HG03520 (cell line): ENCODE measurements around the gene TBC1D10A.
"Not testable (repeated sequence)": the region's sequence is repeated elsewhere in the genome, so short reads cannot be mapped to it uniquely, and the experiment has no call there.

Experiments used
- ATAC-seq: cut with Tn5 transposase; IDR thresholded peaks from one replicate; pipeline ENCODE4 v1.9.1; 2021; ENCODE audit warnings: mild to moderate bottlenecking, moderate library complexity; ENCODE audit not compliant: unreplicated experiment

Gene TBC1D10A

DNA sequence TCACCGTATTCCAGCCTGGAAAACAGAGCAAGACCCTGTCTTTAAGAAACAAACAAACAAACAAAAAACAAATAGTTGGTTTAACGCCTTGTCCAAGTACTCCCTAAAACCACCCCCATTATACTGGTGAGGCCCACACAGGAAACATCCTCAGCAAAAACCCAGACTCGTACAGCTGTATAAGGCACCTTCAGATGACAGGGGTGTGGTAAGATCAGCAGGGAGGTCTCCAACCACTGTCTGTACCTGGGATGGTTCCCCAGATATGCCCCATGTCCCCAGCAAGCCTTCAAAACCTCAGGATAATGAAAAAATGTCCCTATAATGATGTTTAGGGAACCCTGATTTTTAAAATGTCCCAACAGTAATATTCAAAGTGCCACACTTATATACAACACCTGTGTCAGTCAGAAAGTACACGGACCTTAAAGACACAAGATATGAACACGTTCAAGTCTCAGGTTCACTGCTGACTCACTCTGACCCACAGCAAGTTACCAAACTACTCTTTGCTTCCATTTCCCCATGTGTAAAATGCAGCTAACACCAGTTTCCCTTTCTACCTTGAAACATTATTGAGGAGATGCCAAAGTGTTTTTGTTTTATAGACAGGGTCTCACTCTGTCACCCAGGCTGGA lies 20.6 kb upstream of the TBC1D10A start:
- no peak for ATAC-seq

DNA sequence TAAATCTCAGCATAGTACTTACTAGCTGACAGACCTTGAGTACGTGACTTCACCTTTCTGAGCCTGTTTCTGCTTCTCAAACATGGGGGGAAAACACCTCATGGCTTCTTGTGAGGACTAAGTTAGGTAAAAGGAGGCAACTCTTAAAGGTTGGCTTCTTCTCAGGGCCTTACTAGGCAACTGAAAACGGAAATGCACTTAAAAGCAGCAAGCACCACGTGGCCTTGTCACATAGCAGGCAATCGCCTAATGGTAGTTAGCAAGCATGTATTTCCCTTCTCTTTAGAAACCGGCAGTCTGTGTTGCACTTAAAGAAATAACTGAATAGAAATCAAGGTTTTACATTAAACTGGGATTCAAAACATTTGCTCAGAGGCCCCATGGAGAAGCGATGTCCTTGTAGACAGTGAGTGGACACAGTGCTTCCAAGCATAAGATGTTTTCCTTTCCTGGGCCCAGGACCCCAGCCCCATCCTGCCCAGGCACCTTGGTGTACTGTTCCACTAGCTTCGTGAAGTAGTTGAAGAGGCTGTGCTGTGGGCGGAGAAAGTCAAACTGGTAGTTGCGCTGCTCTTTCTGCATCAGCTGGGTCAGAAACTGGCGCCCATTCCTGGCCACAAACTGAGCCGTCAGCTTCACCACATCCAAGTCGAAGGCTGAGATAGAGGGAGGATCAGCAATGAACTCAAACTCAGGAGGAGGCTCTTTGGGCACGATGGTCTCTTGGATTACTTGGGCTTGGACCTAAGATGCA lies 17.9 kb upstream of the TBC1D10A start:
- ATAC-seq: no peak

DNA sequence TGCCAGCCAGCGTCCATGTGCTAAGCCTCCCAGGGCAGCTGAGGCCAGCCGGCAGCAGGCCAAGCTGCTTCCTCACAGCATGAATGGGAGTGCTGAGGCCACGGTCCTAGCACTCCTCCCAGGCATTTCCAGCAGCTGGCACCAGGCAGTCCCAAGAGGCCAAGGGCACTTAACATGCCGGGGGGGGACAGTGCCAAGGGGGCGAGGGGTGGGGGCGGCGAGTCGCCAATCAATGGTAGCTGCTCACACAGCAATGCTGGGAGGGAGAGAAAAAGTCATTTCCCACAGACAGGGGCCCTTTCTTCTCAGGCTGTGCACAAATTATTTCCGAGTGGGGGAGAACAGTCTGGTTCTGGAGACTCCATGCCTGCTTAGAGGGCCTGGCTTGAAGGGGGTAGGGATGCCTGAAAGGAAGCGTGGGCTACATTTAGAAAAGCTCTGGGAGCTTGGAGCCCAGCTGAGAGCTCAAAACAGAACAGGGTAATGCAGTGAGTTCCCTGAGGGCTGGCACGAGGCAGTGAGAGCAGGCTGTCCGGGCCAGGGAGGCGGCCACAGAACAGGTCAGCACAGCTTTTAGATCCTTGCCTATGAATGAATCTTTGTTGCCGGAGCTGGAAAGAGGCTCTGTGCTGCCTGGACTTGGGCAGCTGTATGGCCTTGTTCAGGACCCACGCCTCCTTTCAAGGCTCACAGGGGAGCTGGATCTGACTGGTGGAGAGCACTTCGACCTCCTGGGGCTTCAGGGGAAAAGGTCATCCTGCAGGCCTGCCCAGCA lies 14.4 kb upstream of the TBC1D10A start:
- ATAC-seq: no peak

DNA sequence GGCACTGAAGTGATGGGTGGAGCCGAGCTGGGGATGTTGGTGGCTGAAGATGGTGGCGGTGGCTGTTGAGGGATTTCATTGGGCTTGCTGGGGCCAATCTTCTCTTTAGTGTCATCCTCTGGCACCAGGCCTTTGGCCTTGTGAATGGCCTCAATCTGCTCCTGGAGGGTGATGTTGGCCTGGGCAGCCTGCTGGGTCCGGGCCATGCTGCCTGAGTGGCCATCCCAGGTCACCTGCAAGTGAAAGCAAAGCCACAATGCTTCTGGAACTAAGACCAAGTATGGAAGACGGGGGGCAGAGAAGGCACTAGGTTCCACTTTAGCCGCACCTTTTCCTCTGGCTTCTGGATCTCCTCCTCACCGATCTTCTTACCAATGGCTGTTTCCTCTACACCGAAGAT lies 12.1 kb upstream of the TBC1D10A start:
- ATAC-seq: no peak

DNA sequence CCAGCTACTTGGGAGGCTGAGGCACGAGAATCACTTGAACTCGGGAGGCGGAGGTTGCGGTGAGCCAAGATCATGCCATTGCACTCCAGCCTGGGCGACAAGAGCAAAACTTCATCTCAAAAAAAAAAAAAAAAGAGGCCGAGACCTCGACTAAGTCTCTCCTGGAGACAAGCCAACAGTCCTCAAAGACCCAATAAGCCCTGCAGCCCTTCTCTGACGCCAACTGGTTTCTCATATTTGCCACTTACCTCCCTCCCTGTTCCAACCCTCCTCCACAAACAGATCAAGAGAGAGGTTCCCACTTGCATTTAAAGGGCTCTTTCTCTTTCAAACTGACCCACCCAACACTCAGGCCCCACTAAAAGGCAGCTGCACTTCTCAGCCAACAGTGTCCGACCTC lies 11.6 kb upstream of the TBC1D10A start:
- ATAC-seq: not testable (repeated sequence)

DNA sequence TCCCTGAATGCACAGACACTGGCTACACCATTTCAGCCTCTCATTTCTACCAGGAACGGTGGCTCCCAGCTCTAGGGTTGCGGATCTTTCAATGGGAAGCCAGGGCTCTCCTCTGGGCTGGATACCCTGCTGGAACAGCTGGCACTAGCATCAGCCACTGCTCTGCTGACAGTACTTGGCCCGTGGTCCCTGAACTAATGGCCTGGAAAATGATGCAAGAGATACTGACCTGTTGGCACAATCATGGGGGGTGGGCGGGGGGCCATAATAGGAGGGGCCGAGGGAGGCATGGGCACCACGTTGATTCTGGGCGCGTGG lies 10.7 kb upstream of the TBC1D10A start:
- no peak for ATAC-seq

DNA sequence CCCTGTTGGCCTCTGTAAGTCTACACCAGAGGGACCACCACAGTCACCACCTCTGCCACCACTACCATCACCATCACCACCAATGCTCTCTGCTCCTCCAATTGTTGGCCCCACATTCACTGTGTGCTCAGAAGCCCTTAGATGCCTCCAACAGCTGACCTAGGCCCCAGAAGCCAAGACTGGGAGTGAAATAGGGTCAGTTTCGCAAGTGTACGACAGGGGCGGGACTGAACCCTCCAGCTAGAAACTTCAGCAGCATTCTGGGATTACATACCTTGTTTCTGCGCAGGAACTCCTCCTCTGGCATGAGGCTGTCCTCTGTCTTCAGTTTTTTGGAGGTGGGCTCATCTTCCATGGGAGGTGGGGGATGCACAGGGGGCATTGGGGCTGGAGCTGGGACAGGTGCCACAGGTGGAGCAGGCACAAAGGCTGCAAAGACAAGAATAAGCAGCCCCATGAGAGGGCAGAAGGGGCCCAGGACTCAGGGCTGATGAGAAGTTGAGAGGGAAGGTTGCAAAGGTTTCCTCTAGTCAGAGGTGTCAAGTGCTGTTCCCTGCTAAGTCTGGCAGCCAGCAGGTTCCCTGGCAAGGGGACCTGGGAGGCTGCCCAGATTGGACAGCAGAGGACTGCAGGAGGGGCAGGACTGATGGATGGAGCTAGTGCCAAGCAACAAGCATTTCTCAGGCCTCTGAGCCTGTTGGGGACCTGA lies 10.2 kb upstream of the TBC1D10A start:
- no peak for ATAC-seq

DNA sequence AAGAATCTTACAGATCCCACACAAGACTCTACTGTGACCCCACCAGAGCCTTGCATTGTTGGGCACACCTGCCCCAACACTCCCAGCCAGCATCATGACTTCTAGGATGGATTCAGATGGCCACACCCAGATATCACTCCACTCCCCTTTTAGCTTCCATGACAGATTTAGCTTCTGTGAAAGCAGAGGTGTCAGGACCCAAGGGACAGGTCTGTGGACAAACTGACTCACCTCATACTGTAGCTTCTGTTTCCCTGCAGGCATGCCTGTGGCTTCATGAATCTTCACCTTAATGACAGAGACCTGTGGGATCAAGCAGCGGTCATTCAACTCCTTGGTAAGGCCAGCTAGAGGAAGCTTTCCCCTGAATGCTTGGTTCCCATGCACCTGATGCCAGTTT lies 8.5 kb upstream of the TBC1D10A start:
- no peak for ATAC-seq

DNA sequence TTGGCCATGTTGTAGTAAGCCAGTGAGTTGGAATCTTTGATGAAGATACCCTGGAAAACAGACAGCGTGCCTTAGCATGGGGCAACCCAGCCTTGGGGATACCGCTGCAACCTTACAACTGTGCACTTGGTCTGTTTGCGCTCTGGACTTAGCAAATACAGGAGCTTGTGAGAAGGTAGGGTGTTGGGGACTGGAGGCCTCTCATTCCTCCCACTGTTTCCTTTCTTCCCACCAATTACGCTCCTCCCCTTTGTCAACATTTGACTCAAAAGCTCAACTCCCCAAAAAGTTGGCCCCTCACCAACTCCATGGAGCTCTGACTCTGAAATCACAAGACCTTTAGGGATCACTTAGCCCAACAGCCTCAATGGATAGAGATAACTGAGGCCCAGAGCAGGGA lies 7.9 kb upstream of the TBC1D10A start:
- no peak for ATAC-seq

DNA sequence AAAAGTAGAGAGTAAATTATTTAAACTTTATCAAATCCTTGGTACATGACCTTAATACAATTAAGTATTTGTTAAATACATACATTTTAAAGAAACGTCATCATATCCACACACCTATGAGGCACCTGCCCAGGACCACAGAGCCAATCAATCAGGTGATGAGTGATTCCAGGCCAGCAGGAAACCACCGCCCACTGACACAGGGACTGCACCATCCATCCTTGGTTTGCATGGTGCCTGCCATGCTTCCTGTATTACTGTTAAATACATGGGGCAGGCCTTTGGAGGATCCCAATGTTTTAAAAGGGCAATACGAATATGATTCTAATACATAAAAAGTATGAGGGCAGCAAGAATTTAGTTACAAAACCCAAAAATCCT lies 7.0 kb upstream of the TBC1D10A start:
- no peak for ATAC-seq

DNA sequence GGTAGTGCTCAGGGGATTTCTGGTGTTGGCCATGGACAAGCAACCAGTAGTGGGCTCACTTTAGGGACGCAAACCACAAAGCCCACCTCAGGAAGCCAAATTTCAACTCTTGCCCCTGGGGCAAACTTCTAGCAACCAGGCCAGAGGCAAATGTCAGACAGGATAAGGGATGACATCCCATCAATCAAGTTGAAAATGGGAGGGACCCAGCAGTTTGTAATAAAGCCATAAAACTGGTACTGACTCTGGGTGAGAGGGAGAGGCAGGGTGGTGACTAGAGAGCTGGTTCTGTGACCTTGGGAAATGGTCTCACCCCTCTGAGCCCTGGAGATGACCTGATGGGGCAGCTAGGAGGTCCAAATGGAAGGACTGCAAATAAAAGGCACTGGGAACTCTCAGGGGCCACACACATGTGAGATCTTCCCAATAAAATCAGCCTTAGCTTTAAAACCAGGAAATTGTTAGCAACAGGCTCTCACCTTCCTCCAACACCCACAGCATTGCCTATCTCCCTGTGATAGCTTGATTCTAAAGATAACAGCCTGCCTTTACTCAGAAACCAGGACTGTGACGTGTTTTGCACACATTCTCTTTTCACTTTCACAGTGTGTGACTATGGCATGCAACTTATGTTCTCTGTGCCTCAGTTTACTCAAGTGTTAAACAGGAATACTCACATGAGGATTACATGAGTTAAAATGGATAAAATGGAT lies 6.4 kb upstream of the TBC1D10A start:
- no peak for ATAC-seq

DNA sequence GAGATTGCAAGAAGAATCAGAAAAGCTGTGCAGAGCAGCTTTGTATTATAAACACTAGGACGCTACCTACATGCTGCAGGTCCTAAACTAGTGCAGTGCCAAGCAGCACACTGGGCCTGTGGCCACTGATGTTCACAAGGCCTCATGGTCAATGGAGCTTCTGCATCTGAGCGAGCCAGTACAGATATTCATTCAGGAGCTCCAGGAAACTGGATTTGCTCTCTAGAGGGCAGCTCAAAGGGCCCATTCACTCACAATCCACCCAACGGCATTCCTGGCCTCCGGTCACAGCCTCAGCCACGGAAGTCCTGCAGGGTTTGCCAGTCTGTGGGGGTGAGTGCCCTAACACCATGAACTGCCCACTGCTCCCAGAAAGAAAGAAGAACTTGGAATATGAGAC lies 5.8 kb upstream of the TBC1D10A start:
- ATAC-seq: no peak

DNA sequence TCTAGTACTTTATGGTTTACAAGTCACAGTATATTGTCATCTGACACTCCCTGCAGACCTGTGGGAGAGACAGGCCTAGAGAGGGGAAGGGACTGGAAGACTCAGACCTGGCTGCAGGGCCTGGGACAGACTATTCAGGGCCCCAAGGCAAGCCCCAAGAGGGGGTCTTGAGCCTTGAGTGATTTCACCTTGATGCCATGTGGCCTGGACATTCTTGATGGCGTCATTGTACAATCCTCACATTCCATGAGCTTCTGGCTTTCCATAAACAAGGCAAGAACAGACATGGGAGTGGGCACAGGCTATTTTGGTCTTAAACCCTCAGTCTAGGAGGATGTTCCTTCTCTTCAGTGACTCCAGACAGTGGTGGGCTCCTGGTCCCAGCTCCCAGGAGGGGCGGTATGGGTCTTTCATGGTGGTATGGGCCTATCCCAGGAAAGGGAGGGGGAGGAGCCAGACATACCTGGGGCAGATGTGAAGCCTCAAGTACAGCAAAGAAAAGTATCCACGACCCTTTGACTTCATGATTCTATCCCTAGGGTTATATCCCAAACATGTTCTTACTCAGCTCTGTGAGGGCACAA lies 1.8 kb upstream of the TBC1D10A start:
- ATAC-seq: no peak

DNA sequence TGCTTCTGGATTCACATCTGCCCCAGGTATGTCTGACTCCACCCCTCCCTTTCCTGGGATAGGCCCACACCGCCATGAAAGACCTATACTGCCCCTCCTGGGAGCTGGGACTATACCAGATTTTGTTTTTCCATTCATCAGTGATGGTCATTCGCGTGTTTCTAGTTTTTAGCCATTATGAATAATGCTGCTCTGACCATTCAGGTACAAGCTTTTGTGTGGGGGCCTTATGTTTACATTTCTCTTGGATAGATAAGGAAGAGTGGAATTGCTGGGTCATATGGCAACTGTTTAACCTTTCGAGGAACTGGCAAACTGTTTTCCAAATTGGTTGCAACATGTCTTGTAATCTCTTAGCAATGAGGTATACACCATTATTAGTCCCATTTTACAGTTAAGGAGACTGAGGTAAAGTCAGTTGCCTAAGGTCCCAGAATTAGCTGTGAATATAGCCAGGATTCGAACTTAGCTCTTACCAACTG lies 1.2 kb upstream of the TBC1D10A start:
- no peak for ATAC-seq

DNA sequence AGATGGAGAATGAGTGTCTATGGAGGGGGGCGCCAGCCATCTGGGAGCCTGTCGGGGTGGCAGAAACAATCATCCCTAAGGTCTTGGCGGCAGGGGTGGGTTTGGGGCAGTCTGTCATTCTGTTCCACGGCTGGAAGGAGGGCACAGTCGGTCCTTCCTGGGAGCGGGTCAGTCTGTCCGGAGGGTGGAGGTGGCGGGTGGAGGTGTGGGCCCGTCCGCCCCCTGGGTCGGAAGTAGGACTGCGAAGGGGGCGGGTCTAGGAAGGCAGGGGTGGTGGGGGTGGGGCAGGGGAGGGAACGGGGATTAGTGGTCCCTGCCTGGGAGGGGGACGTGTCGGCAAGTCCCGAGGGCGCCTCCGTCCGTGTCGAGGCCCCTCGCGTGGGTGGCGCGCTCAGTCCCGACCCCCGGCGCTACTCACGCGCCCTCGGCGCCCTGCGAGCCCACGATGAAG lies 461 bp downstream of the TBC1D10A start:
- ATAC-seq: no peak

DNA sequence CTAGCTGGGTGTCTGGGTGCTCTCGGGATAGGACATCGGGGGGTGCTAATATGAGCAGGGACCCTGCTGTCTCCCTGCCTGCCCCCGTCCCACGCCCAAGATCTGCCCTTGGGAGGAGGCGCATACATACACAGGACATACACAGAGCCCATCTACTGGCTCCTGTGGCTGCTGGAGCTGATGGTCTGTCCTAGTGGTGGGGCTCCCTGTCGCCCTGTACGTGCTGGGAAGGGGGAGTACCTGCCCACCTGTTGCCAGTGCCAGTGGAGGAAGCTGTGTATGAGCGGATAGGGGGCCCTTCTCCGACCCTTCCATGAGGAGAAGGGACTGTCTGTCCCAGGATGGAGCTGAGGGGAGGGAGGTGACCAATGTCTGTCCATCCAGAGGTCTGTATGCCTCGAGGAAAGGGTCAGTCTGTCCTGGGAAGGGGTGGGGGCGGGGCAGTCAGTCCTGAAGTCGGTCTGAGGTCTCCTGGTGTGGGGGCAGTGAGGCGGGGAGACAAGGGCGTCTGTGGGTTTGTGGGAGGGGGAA lies 952 bp downstream of the TBC1D10A start:
- ATAC-seq: no peak

DNA sequence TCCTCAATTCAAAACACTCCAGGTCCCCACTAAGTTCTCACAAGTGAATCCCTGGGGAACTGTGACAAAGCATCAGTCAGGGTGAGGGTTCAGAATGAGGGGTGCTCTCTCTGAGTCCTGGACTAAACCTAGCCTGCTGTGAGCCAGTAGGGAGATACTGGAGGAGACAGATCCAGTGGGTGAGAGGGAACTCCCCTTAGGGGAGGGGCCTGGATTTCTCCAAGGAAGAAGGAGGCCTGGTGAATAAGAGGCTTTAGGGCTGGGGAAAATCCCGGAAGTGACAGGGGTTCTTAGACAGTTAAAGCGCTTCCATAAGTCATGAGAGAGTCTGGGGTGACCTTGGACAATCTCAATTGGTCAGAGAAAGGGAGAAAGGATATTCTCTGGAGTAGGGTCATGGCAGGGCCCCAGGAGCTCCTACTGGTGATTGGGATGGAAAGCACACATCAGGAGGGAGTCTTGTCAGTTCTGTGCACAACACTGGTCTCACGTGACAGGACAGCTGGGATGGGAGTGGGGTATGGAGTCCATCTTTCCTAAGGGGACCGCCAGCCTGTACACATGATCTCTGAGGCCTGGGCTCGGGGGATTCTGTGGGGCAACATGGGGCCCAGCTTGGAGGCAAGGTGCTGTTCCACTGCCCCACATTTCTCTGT lies 1.5 kb downstream of the TBC1D10A start:
- no peak for ATAC-seq

DNA sequence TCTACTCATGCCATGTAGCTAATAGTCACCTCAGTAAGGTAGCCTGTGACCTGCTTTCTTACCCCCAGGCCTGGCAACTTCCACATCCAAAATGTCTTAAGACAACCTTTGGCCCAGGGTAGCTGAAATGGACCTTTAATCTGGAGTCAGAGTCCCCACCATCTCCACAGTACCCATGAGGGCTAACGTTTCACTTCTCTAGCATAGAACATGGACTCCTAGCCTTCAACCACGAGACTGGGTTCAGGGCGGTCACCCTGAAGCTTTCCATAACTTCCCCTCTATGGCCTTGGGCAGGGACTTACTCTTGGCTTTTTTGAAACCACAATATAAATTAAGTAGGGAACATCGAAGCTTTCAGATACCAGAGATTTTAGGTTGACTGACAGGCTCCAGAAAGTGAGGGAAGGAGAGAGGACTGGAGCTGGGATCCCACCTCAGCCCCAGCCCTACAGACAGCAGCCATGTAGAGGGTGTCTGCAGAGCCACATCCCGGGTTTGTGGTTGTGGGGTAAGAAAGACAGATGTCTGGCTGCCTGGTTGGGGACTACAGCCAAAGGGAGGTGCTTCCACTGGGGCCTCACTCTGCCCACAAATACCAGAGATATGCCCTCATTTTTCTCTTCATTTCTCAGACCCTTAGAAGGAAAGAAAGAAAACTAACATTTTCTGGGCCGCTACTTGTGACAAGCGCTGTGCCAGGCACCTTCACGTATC lies 2.6 kb downstream of the TBC1D10A start:
- no peak for ATAC-seq

DNA sequence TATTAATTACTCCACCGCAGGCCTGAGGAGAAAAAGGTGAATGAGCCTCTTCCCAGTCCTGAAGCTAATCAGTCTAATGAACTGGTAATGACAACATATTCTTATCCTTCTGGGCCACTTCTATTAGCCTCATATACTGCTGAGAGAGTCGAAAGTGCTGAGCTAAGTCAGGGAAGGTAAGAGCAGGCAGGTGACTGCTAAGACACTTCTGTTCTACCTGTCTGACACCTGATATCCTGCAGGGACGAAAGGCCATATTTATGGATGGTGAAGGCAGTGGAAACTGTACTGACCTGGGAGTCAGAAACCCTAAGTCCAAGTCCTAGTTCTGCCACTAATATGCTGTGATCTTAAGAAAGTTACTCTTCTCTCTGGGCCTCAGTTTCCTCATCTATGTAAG lies 3.5 kb downstream of the TBC1D10A start:
- ATAC-seq: no peak
